ENCODE measurements around the gene CGNL1. TPM values are rescaled to one million over a fixed set of nuclear protein-coding genes. Genes with fewer than 3 reads are reported as not detected.

CGNL1 gene
- total and polyA plus RNA-seq, 5 donors from 2014 or later = not detected

DNA sequence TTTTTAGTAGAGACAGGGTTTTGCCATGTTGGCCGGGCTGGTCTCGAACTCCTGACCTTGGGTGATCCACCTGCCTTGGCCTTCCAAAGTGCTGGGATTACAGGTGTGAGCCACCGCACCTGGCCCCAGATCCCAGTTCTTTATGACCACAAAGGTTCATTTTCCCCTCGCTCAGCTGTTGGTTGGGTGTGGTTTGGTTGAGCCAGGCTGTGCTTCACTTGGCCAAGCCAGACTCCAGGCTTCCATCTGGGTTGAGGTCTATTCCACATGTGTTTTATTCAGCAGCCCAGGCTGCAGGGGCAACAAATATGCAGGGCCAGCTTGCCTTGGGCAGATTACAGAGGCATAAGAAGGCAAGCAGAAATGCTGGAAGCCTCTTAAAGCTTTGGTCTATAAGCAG lies 13.7 kb downstream of the CGNL1 start:
- Histone ChIP-seq H3K36me3 (ENCODE audit: control insufficient read depth, insufficient read depth, low read length) (no peaks in the 10 kb centered on the region), H3K4me3 (ENCODE audit: low read depth, low read length) (no peak overlapping the region), H3K4me1 (ENCODE audit: control insufficient read depth, insufficient read depth, low read length, poor library complexity, severe bottlenecking) (no peaks in the 10 kb centered on the region), H3K9me3 (ENCODE audit: control insufficient read depth in 2 of 2, low read length in 2 of 2) (no peaks in the 10 kb centered on the region), H3K27me3 (ENCODE audit: control insufficient read depth, insufficient read depth, low read length) (no peaks in the 10 kb centered on the region), H3K27ac (ENCODE audit: insufficient read depth, low read length, poor library complexity, severe bottlenecking) (no peak overlapping the region)
- ATAC-seq (ENCODE audit: low read depth in 2 of 2) (no peak), DNase-seq (no peak)
- Mint-ChIP-seq H3K36me3 (no peaks in the 10 kb centered on the region), H3K4me3 (no peak overlapping the region), H3K9me3 (peaks cover 0 to 3% (median 0%) of the 10 kb centered on the region in 7 donors), H3K27me3 (peaks cover 16% of the 10 kb centered on the region), H3K4me1 (no peaks in the 10 kb centered on the region), H3K27ac (no peak overlapping the region)

DNA sequence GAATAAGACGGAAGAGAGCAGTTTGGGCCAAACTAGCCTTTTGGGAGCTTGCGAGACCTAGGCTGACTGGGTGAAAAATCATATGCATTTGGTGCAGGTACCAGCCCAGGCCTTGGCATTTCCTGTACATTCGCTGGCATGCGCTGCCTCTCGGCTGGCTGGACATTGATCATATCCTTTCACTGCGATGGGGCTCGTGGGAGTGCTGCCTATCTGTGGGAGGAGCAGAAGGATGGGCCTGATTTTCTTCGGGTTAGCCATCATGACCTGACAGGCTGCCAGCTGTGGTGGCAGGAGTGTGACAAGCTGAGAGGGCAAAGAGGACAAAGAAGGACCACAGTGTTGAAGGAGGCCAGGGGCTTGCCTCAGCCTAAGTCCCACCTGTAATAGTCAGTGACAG lies 14.3 kb downstream of the CGNL1 start:
- H3K4me3 ChIP-seq (ENCODE audit: low read depth, low read length) = no peak overlapping the region
- ATAC-seq (ENCODE audit: low read depth in 2 of 2) (no peak), DNase-seq (no peak)
- H3K9me3 ChIP-seq (ENCODE audit: control insufficient read depth in 2 of 2, low read length in 2 of 2) = no peaks in the 10 kb centered on the region
- no peak overlapping the region for H3K27ac Mint-ChIP-seq
- no peaks in the 10 kb centered on the region for H3K4me1 ChIP-seq (ENCODE audit: control insufficient read depth, insufficient read depth, low read length, poor library complexity, severe bottlenecking)
- H3K4me3 Mint-ChIP-seq = no peak overlapping the region
- no peaks in the 10 kb centered on the region for H3K4me1 Mint-ChIP-seq
- no peaks in the 10 kb centered on the region for H3K36me3 ChIP-seq (ENCODE audit: control insufficient read depth, insufficient read depth, low read length)
- H3K36me3 Mint-ChIP-seq = no peaks in the 10 kb centered on the region
- peaks cover 16% of the 10 kb centered on the region for H3K27me3 Mint-ChIP-seq
- H3K27ac ChIP-seq (ENCODE audit: insufficient read depth, low read length, poor library complexity, severe bottlenecking) = no peak overlapping the region
- peaks cover 0 to 3% (median 0%) of the 10 kb centered on the region in 7 donors for H3K9me3 Mint-ChIP-seq
- no peaks in the 10 kb centered on the region for H3K27me3 ChIP-seq (ENCODE audit: control insufficient read depth, insufficient read depth, low read length)

DNA sequence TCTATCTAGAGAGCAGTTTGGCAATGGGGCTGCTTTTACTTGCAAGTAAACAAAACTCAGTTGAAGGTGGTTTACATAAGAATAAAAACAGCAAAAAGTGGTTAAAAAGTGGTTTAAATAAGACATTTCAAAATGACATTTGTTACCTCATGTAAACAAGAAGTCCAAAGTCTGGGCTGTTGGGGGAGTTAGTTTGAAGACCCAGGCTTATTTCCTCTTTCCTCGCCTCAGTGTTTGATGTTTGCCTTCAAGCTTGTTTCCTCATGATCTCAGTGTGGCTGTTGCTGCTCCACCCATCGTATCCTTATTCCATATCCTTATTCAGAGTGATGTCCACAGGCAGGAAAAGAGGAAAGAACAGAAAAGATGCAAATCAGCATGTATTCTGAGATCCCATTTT lies 15.2 kb downstream of the CGNL1 start:
- Mint-ChIP-seq H3K4me3 (no peak overlapping the region), H3K36me3 (no peaks in the 10 kb centered on the region), H3K27me3 (peaks cover 20% of the 10 kb centered on the region), H3K27ac (no peak overlapping the region), H3K4me1 (no peaks in the 10 kb centered on the region), H3K9me3 (peaks cover 0 to 4% (median 0%) of the 10 kb centered on the region in 7 donors)
- Histone ChIP-seq H3K36me3 (ENCODE audit: control insufficient read depth, insufficient read depth, low read length) (no peaks in the 10 kb centered on the region), H3K27me3 (ENCODE audit: control insufficient read depth, insufficient read depth, low read length) (no peaks in the 10 kb centered on the region), H3K9me3 (ENCODE audit: control insufficient read depth in 2 of 2, low read length in 2 of 2) (no peaks in the 10 kb centered on the region), H3K27ac (ENCODE audit: insufficient read depth, low read length, poor library complexity, severe bottlenecking) (no peak overlapping the region), H3K4me1 (ENCODE audit: control insufficient read depth, insufficient read depth, low read length, poor library complexity, severe bottlenecking) (no peaks in the 10 kb centered on the region), H3K4me3 (ENCODE audit: low read depth, low read length) (no peak overlapping the region)
- ATAC-seq (ENCODE audit: low read depth in 2 of 2) (no peak), DNase-seq (no peak)

DNA sequence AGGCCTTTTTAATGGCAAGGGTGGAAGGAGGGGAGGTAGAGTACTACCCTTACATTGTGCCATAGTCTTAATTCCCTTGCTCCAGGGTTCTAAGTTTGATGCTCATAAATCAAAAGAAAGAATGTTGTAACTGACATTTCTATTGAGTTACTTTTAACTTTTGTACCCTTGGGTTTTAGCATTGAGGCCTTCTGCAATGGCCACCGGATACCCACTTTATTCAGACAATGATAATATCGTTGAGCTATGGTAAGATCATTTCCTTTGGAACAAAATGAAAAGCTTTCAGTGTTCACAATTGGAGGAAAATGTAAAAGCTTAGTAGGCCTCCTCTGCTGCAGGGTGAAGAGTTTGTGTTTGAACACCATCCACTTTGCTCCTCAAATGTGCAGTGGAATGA lies 16.8 kb downstream of the CGNL1 start:
- Histone ChIP-seq H3K9me3 (ENCODE audit: control insufficient read depth in 2 of 2, low read length in 2 of 2) (no peaks in the 10 kb centered on the region), H3K4me1 (ENCODE audit: control insufficient read depth, insufficient read depth, low read length, poor library complexity, severe bottlenecking) (no peaks in the 10 kb centered on the region), H3K27me3 (ENCODE audit: control insufficient read depth, insufficient read depth, low read length) (no peaks in the 10 kb centered on the region), H3K36me3 (ENCODE audit: control insufficient read depth, insufficient read depth, low read length) (no peaks in the 10 kb centered on the region), H3K27ac (ENCODE audit: insufficient read depth, low read length, poor library complexity, severe bottlenecking) (no peak overlapping the region), H3K4me3 (ENCODE audit: low read depth, low read length) (no peak overlapping the region)
- H3K4me3 Mint-ChIP-seq = no peak overlapping the region
- ATAC-seq (ENCODE audit: low read depth in 2 of 2) (no peak), DNase-seq (no peak)
- peaks cover 0 to 4% (median 0%) of the 10 kb centered on the region in 7 donors for H3K9me3 Mint-ChIP-seq
- no peak overlapping the region for H3K27ac Mint-ChIP-seq
- H3K36me3 Mint-ChIP-seq = no peaks in the 10 kb centered on the region
- no peaks in the 10 kb centered on the region for H3K4me1 Mint-ChIP-seq
- H3K27me3 Mint-ChIP-seq = peaks cover 21% of the 10 kb centered on the region

DNA sequence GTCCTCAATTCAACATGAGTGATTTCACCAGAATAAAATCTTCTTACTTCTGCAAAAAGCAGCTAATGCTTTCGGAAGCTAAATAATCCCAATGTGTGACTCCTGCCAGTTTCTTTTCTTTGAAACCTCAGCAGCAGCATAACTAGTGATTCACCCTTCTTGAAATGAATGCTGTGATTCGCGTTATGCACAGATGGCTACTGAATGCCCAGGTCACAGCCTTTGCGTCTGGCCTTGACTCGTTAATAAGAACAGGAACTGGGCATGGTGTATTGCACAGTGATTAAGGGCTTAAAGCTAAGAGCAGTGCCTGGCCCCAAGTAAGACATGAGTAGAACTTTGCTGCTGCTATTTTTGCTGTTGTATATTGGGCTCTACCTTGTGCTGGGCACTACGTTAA lies 19.0 kb downstream of the CGNL1 start:
- no peaks in the 10 kb centered on the region for H3K9me3 ChIP-seq (ENCODE audit: control insufficient read depth in 2 of 2, low read length in 2 of 2)
- H3K4me3 ChIP-seq (ENCODE audit: low read depth, low read length) = no peak overlapping the region
- no peaks in the 10 kb centered on the region for H3K27me3 ChIP-seq (ENCODE audit: control insufficient read depth, insufficient read depth, low read length)
- Mint-ChIP-seq H3K9me3 (peaks cover 0 to 3% (median 0%) of the 10 kb centered on the region in 7 donors), H3K27ac (no peak overlapping the region), H3K4me3 (no peak overlapping the region), H3K27me3 (peaks cover 24% of the 10 kb centered on the region), H3K36me3 (no peaks in the 10 kb centered on the region), H3K4me1 (no peaks in the 10 kb centered on the region)
- H3K36me3 ChIP-seq (ENCODE audit: control insufficient read depth, insufficient read depth, low read length) = no peaks in the 10 kb centered on the region
- no peak for ATAC-seq (ENCODE audit: low read depth in 2 of 2)
- no peaks in the 10 kb centered on the region for H3K4me1 ChIP-seq (ENCODE audit: control insufficient read depth, insufficient read depth, low read length, poor library complexity, severe bottlenecking)
- no peak for DNase-seq
- H3K27ac ChIP-seq (ENCODE audit: insufficient read depth, low read length, poor library complexity, severe bottlenecking) = no peak overlapping the region

DNA sequence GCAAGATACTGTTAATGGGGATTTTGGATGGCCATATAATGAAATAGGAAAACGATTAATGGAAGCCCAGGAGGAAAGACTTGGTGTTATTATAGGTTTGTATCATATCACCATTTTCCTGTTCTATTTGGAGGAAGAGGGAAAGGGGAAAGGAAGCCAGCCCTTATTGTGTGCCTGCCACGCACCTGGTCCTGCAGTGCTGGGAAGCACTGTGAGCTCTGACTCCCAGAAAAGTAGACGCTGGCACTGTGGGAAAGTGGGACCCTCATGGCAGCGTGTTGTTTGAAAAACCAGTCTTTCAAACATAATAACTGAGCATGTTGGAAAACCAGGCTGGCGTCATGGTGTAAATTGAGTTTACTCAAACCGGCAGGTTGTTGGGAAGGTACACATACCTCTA lies 22.0 kb downstream of the CGNL1 start:
- H3K4me3 Mint-ChIP-seq = no peak overlapping the region
- Histone ChIP-seq H3K4me3 (ENCODE audit: low read depth, low read length) (no peak overlapping the region), H3K36me3 (ENCODE audit: control insufficient read depth, insufficient read depth, low read length) (no peaks in the 10 kb centered on the region), H3K9me3 (ENCODE audit: control insufficient read depth in 2 of 2, low read length in 2 of 2) (no peaks in the 10 kb centered on the region), H3K4me1 (ENCODE audit: control insufficient read depth, insufficient read depth, low read length, poor library complexity, severe bottlenecking) (no peaks in the 10 kb centered on the region), H3K27ac (ENCODE audit: insufficient read depth, low read length, poor library complexity, severe bottlenecking) (no peak overlapping the region), H3K27me3 (ENCODE audit: control insufficient read depth, insufficient read depth, low read length) (peaks cover 5% of the 10 kb centered on the region)
- DNase-seq = no peak
- no peaks in the 10 kb centered on the region for H3K36me3 Mint-ChIP-seq
- peaks cover 0 to 5% (median 0%) of the 10 kb centered on the region in 7 donors for H3K9me3 Mint-ChIP-seq
- no peak for ATAC-seq (ENCODE audit: low read depth in 2 of 2)
- peaks cover 24% of the 10 kb centered on the region for H3K27me3 Mint-ChIP-seq
- H3K4me1 Mint-ChIP-seq = no peaks in the 10 kb centered on the region
- H3K27ac Mint-ChIP-seq = no peak overlapping the region

DNA sequence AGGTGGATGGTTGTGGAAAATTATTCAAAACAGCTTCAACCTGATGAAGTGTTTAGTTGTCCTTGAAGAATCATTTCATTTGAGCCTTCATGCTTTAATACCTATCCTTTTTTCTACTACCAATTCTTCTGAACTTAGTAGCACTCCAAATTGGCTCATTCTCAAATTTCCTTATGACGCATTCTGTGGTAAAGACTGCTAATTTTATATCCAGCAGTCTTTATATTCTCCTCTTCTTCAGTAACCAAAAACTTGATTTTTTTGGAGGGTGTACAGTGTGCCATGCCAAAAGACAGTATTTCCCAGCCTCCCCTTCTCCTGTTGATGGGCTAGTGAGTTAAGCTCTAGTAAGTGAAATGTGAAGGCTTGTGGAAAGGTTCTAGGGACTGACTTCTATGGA lies 25.2 kb downstream of the CGNL1 start:
- no peaks in the 10 kb centered on the region for H3K9me3 ChIP-seq (ENCODE audit: control insufficient read depth in 2 of 2, low read length in 2 of 2)
- H3K4me1 Mint-ChIP-seq = no peaks in the 10 kb centered on the region
- ATAC-seq (ENCODE audit: low read depth in 2 of 2) = no peak
- no peak overlapping the region for H3K27ac ChIP-seq (ENCODE audit: insufficient read depth, low read length, poor library complexity, severe bottlenecking)
- H3K27me3 ChIP-seq (ENCODE audit: control insufficient read depth, insufficient read depth, low read length) = peaks cover 5% of the 10 kb centered on the region
- no peaks in the 10 kb centered on the region for H3K36me3 ChIP-seq (ENCODE audit: control insufficient read depth, insufficient read depth, low read length)
- H3K4me3 ChIP-seq (ENCODE audit: low read depth, low read length) = no peak overlapping the region
- H3K27me3 Mint-ChIP-seq = peaks cover 35% of the 10 kb centered on the region
- no peak for DNase-seq
- no peaks in the 10 kb centered on the region for H3K4me1 ChIP-seq (ENCODE audit: control insufficient read depth, insufficient read depth, low read length, poor library complexity, severe bottlenecking)
- no peak overlapping the region for H3K4me3 Mint-ChIP-seq
- peaks cover 0 to 3% (median 0%) of the 10 kb centered on the region in 7 donors for H3K9me3 Mint-ChIP-seq
- no peak overlapping the region for H3K27ac Mint-ChIP-seq
- H3K36me3 Mint-ChIP-seq = no peaks in the 10 kb centered on the region

DNA sequence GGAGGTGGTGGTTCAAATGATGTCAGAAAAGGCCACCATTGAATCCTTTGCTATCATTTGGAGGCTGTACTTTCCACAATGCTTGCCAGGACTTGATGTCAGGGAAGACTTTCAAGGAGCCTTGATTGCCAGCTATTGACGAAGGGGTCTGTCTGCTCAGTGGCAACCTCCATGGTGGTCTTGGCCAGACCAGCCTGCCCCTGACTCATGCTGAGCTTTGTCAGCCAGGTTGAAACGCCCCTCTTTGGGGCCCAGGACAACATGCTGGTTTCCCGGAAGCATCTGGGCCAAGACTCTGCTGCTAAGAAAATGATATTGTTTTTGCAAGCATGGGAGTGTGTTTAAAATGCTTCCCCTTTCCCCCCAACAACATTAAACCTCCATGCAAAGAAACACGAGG lies 26.7 kb downstream of the CGNL1 start:
- peaks cover 0 to 3% (median 0%) of the 10 kb centered on the region in 7 donors for H3K9me3 Mint-ChIP-seq
- Histone ChIP-seq H3K36me3 (ENCODE audit: control insufficient read depth, insufficient read depth, low read length) (no peaks in the 10 kb centered on the region), H3K27ac (ENCODE audit: insufficient read depth, low read length, poor library complexity, severe bottlenecking) (no peak overlapping the region), H3K27me3 (ENCODE audit: control insufficient read depth, insufficient read depth, low read length) (peaks cover 5% of the 10 kb centered on the region), H3K4me3 (ENCODE audit: low read depth, low read length) (no peak overlapping the region), H3K9me3 (ENCODE audit: control insufficient read depth in 2 of 2, low read length in 2 of 2) (no peaks in the 10 kb centered on the region), H3K4me1 (ENCODE audit: control insufficient read depth, insufficient read depth, low read length, poor library complexity, severe bottlenecking) (no peaks in the 10 kb centered on the region)
- ATAC-seq (ENCODE audit: low read depth in 2 of 2) (no peak), DNase-seq (no peak)
- H3K27me3 Mint-ChIP-seq = peaks cover 31% of the 10 kb centered on the region
- no peak overlapping the region for H3K27ac Mint-ChIP-seq
- no peaks in the 10 kb centered on the region for H3K36me3 Mint-ChIP-seq
- H3K4me1 Mint-ChIP-seq = no peaks in the 10 kb centered on the region
- no peak overlapping the region for H3K4me3 Mint-ChIP-seq
